Measurements from ENCODE around the gene KLHL26. TPM values are rescaled to one million over a fixed set of nuclear protein-coding genes. Genes with fewer than 3 reads are reported as not detected.

Gene KLHL26
- total RNA-seq, 6 experiments from 2014 or later: 3.6 to 9.3 (median 7.4) TPM

GRCh38 chr19:18684642-18684993 is 47.8 kb downstream of the KLHL26 start:
- Mint-ChIP-seq H3K27ac (no peak overlapping the region), H3K27me3 (ENCODE audit: insufficient read depth) (no peaks in the 10 kb centered on the region; the same call in 1 of the 2 replicates), H3K36me3 (ENCODE audit: low read depth) (no peaks in the 10 kb centered on the region), H3K9me3 (no peaks in the 10 kb centered on the region), H3K4me1 (ENCODE audit: low read depth) (peaks cover 24% of the 10 kb centered on the region), H3K4me3 (peak overlapping the region; percentile 67)
- TF ChIP-seq CTCF (IDR thresholded peaks at IDR 0.05): no peak
- no peak for DNase-seq

GRCh38 chr19:18685597-18686190 is 48.9 kb downstream of the KLHL26 start:
- no peak for TF ChIP-seq CTCF (IDR thresholded peaks at IDR 0.05)
- no peaks in the 10 kb centered on the region for H3K9me3 Mint-ChIP-seq
- no peak overlapping the region for H3K27ac Mint-ChIP-seq
- DNase-seq: no peak
- no peaks in the 10 kb centered on the region; the same call in 1 of the 2 replicates for H3K27me3 Mint-ChIP-seq (ENCODE audit: insufficient read depth)
- H3K36me3 Mint-ChIP-seq (ENCODE audit: low read depth): no peaks in the 10 kb centered on the region
- H3K4me3 Mint-ChIP-seq: peak overlapping the region; percentile 67; the same call in 1 of the 2 replicates
- peaks cover 24% of the 10 kb centered on the region for H3K4me1 Mint-ChIP-seq (ENCODE audit: low read depth)

GRCh38 chr19:18687740-18688465 is 51.1 kb downstream of the KLHL26 start:
- H3K9me3 Mint-ChIP-seq: no peaks in the 10 kb centered on the region
- H3K36me3 Mint-ChIP-seq (ENCODE audit: low read depth): no peaks in the 10 kb centered on the region
- peaks cover 21% of the 10 kb centered on the region for H3K4me1 Mint-ChIP-seq (ENCODE audit: low read depth)
- no peak overlapping the region for H3K27ac Mint-ChIP-seq
- no peak for TF ChIP-seq CTCF (IDR thresholded peaks at IDR 0.05)
- DNase-seq: no peak
- H3K27me3 Mint-ChIP-seq (ENCODE audit: insufficient read depth): no peaks in the 10 kb centered on the region; the same call in 1 of the 2 replicates
- no peak overlapping the region for H3K4me3 Mint-ChIP-seq

GRCh38 chr19:18696023-18696422 is 59.2 kb downstream of the KLHL26 start:
- Mint-ChIP-seq H3K9me3 (no peaks in the 10 kb centered on the region), H3K4me1 (ENCODE audit: low read depth) (peaks cover 5% of the 10 kb centered on the region), H3K36me3 (ENCODE audit: low read depth) (no peaks in the 10 kb centered on the region), H3K27ac (no peak overlapping the region), H3K4me3 (no peak overlapping the region), H3K27me3 (ENCODE audit: insufficient read depth) (no peaks in the 10 kb centered on the region)
- DNase-seq: no peak
- no peak for TF ChIP-seq CTCF (IDR thresholded peaks at IDR 0.05)

- H3K36me3 Mint-ChIP-seq (ENCODE audit: low read depth): no peaks in the 10 kb centered on the region
- H3K4me3 Mint-ChIP-seq: no peak overlapping the region
- DNase-seq: no peak
- no peak overlapping the region for H3K27ac Mint-ChIP-seq
- H3K9me3 Mint-ChIP-seq: no peaks in the 10 kb centered on the region
- TF ChIP-seq CTCF (IDR thresholded peaks at IDR 0.05): no peak
- H3K27me3 Mint-ChIP-seq (ENCODE audit: insufficient read depth): no peaks in the 10 kb centered on the region
- peaks cover 10% of the 10 kb centered on the region for H3K4me1 Mint-ChIP-seq (ENCODE audit: low read depth)
These were observed 60.9 kb downstream of the KLHL26 start for GRCh38 chr19:18697680-18698079.
